ENCODE measurements around the gene PRKCA. TPM values are rescaled to one million over a fixed set of nuclear protein-coding genes. Genes with fewer than 3 reads are reported as not detected.

Gene PRKCA
- total and polyA plus RNA-seq, 2 donors (not counting 3 experiments of a cell fraction or from before 2014, with no cell fraction given): 7.5 to 34.2 TPM

DNA sequence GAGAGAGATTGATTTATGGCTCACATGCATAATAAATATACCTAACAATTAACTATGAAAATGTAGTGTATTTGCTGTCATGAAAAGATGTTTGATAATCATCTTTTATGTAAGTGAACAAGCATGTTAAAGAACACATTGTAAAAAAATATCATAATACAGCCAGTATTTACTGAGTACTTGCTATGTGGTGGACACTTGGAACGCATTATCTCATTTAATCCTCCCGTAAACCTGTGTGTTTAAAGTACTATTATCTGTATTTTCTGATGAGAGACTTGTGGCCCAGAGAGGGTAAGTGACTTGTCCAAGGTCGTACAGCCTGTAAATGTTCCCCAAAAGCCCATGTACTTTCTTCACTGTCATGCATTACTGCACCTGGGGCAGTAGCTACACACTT, 70.7 kb downstream of the PRKCA start:
- ChIA-PET CTCF (interaction anchor here (2.2 kb wide), 1 partner anchor 31 kb away, joined by 9 read pairs; no protein-coding TSS in a partner anchor), POLR2A (no interaction called here)
- dilution Hi-C loops (cut with MboI; ENCODE audit: extremely low pct_ligation_motif_present, low sequenced_read_pairs): no loop called here
- TF ChIP-seq FOS (IDR thresholded peaks at IDR 0.05; ENCODE audit: borderline replicate concordance, insufficient read depth, low read length) (no peak), POLR2AphosphoS5 (IDR thresholded peaks at IDR 0.05; ENCODE audit: insufficient read depth, low read depth, low read length) (no peak), EZH2 (IDR thresholded peaks at IDR 0.05; ENCODE audit: borderline replicate concordance, low read depth, low read length, severe bottlenecking) (no peak), MYC (IDR thresholded peaks at IDR 0.05; ENCODE audit: low read depth, low read length) (no peak), POLR2A (IDR thresholded peaks at IDR 0.05; ENCODE audit: low read depth, low read length) (no peak), GATA2 (IDR thresholded peaks at IDR 0.05; ENCODE audit: insufficient read depth, insufficient read length, low read depth, low read length) (no peak), JUN (IDR thresholded peaks at IDR 0.05; ENCODE audit: borderline replicate concordance, insufficient read depth, insufficient read length, low read depth) (no peak)
- TF ChIP-seq, protein P1, sequence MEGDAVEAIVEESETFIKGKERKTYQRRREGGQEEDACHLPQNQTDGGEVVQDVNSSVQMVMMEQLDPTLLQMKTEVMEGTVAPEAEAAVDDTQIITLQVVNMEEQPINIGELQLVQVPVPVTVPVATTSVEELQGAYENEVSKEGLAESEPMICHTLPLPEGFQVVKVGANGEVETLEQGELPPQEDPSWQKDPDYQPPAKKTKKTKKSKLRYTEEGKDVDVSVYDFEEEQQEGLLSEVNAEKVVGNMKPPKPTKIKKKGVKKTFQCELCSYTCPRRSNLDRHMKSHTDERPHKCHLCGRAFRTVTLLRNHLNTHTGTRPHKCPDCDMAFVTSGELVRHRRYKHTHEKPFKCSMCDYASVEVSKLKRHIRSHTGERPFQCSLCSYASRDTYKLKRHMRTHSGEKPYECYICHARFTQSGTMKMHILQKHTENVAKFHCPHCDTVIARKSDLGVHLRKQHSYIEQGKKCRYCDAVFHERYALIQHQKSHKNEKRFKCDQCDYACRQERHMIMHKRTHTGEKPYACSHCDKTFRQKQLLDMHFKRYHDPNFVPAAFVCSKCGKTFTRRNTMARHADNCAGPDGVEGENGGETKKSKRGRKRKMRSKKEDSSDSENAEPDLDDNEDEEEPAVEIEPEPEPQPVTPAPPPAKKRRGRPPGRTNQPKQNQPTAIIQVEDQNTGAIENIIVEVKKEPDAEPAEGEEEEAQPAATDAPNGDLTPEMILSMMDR (IDR thresholded peaks at IDR 0.05; ENCODE audit: extremely low read depth in 1 of 2, insufficient read depth in 1 of 2, low read depth in 1 of 2, low read length in 2 of 2): no peak
- TF ChIP-seq, protein P2, sequence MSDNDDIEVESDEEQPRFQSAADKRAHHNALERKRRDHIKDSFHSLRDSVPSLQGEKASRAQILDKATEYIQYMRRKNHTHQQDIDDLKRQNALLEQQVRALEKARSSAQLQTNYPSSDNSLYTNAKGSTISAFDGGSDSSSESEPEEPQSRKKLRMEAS (IDR thresholded peaks at IDR 0.05; ENCODE audit: insufficient read depth, insufficient read length): no peak
- Histone ChIP-seq H4K20me1 (replicated peaks; ENCODE audit: control insufficient read depth, extremely low read depth, insufficient read depth, low read length) (no peaks in the 10 kb centered on the region), H2AFZ (ENCODE audit: low read depth, low read length) (no peak overlapping the region), H3K27ac (ENCODE audit: insufficient read depth, low read depth, low read length) (no peak overlapping the region), H3K27me3 (ENCODE audit: control insufficient read depth in 2 of 2, insufficient read depth in 2 of 2, low read length in 2 of 2) (no peaks in the 10 kb centered on the region), H3K9me1 (replicated peaks; ENCODE audit: control insufficient read depth, extremely low read depth, insufficient read depth, low read length) (no peaks in the 10 kb centered on the region), H3K4me1 (ENCODE audit: control insufficient read depth, extremely low read depth, insufficient read depth, low read length) (no peaks in the 10 kb centered on the region), H3K9me3 (replicated peaks; ENCODE audit: control insufficient read depth, insufficient read depth, low read length) (no peaks in the 10 kb centered on the region), H3K36me3 (ENCODE audit: control insufficient read depth in 2 of 2, extremely low read depth in 1 of 2, insufficient read depth in 2 of 2, low read length in 2 of 2) (no peaks in the 10 kb centered on the region), H3K4me3 (replicated peaks in 1 of 3; ENCODE audit: insufficient read depth in 1 of 3, low read depth in 1 of 3, low read length in 3 of 3) (no peak overlapping the region), H3K79me2 (ENCODE audit: control insufficient read depth, insufficient read depth, low read length) (peaks cover 4% of the 10 kb centered on the region), H3K9ac (replicated peaks; ENCODE audit: extremely low read depth, insufficient read depth, low read length) (no peak overlapping the region), H3K4me2 (ENCODE audit: insufficient read depth, low read length) (no peak overlapping the region)
- BruUV-seq (replicated peaks): no TSS peak
- intact Hi-C loops (cut with micrococcal nuclease): no loop called here
- DNase-seq (ENCODE audit: low read depth, low spot score): no peak
- FAIRE-seq: no peak

All from endothelial cell of umbilical vein (primary cell).